Tibial nerve (tissue), 4 donors: ENCODE results near the gene APOL2. TPM values are rescaled to one million over a fixed set of nuclear protein-coding genes. Genes with fewer than 3 reads are reported as not detected.

ENCODE experiments used
- DNase-seq, 2 donors: peaks; one replicate each; pipeline ENCODE4 v3.0.0-alpha.2; 2019; ENCODE audit warnings: low spot score in 2 of 2
- H3K27ac ChIP-seq, 4 donors: fragments of 200-600 bp; sonication (generic) in 3 of 4; one replicate each; pipeline ENCODE4 v1.5.1; 2017 to 2019; ENCODE audit warnings: mild to moderate bottlenecking in 1 of 4
- H3K27me3 ChIP-seq, 2 donors: fragments of 200-600 bp; sonication (generic) in 1 of 2; one replicate each; pipeline versions ENCODE4 v1.5.1 to v1.6.0; 2017 to 2019
- H3K36me3 ChIP-seq, 3 donors: fragments of 200-600 bp; sonication (generic); one replicate each; pipeline ENCODE4 v1.5.1; 2018 to 2019
- H3K4me1 ChIP-seq, 4 donors: fragments of 200-600 bp; sonication (generic) in 3 of 4; one replicate each; pipeline ENCODE4 v1.5.1; 2017 to 2019
- H3K4me3 ChIP-seq, 4 donors: fragments of 200-600 bp; sonication (generic) in 3 of 4; one replicate each; pipeline ENCODE4 v1.5.1; 2017 to 2019; ENCODE audit warnings: mild to moderate bottlenecking in 1 of 4, moderate library complexity in 1 of 4
- H3K9me3 ChIP-seq, 4 donors: fragments of 200-600 bp; sonication (generic) in 3 of 4; one replicate each; pipeline ENCODE4 v1.5.1; 2017 to 2019
- CTCF ChIP-seq, 5 experiments: fragments of 200-600 bp in 3 of 5; fragments of 450-650 bp in 2 of 5; sonication (generic) in 3 of 5; IDR thresholded peaks; one replicate each; pipeline ENCODE4 v1.5.1; 2016 to 2019; ENCODE audit warnings: antibody characterized with exemption in 5 of 5, mild to moderate bottlenecking in 3 of 5, moderate library complexity in 2 of 5
- EP300 ChIP-seq, 2 donors: sonication (generic); formaldehyde crosslinking; IDR thresholded peaks; one replicate each; pipeline ENCODE4 v1.6.1; 2017; ENCODE audit warnings: antibody characterized with exemption in 2 of 2, mild to moderate bottlenecking in 1 of 2
- POLR2A ChIP-seq, 2 donors: fragments of 450-650 bp; IDR thresholded peaks; one replicate each; pipeline ENCODE4 v1.6.1; 2017; ENCODE audit warnings: antibody characterized with exemption in 2 of 2, mild to moderate bottlenecking in 2 of 2, moderate library complexity in 2 of 2
- WGBS, 2 donors: methylation state at CpG; one replicate each; pipeline ENCODE4 v1.1.5; 2018; 5-methylcytosine and 5-hydroxymethylcytosine counted together
- total RNA-seq, 4 donors: library from RNA; depleted of rRNA; stranded (reverse); fragments of >200 nt; gene quantifications; one replicate each; pipeline ENCODE4 v1.1.0, GENCODE V29; 2016

Gene APOL2
- total RNA-seq, 4 donors from 2014 or later, result 76.9 to 112 (median 79.4) TPM

GRCh38 chr22:36183446-36183845 lies 55.9 kb downstream of the APOL2 start:
- H3K4me1 ChIP-seq, result peaks cover 0 to 16% (median 2%) of the 10 kb centered on the region in 4 donors
- DNase-seq, result no peak
- H3K36me3 ChIP-seq, result no peaks in the 10 kb centered on the region
- TF ChIP-seq EP300 (IDR thresholded peaks at IDR 0.05), result no peak
- TF ChIP-seq POLR2A (IDR thresholded peaks at IDR 0.05), result no peak
- no peak for TF ChIP-seq CTCF (IDR thresholded peaks at IDR 0.05)
- WGBS, 2 donors, result 90 to 94% methylated on average over 7 of the region's 7 CpGs
- H3K4me3 ChIP-seq, result no peak overlapping the region
- no peak overlapping the region for H3K27ac ChIP-seq
- no peaks in the 10 kb centered on the region for H3K27me3 ChIP-seq
- no peaks in the 10 kb centered on the region for H3K9me3 ChIP-seq

GRCh38 chr22:36182857-36183256 lies 56.5 kb downstream of the APOL2 start:
- H3K4me3 ChIP-seq, result no peak overlapping the region
- H3K9me3 ChIP-seq, result no peaks in the 10 kb centered on the region
- H3K27ac ChIP-seq, result no peak overlapping the region
- DNase-seq, result no peak
- no peaks in the 10 kb centered on the region for H3K36me3 ChIP-seq
- 90 to 91% methylated on average over 6 of the region's 6 CpGs for WGBS, 2 donors
- TF ChIP-seq EP300 (IDR thresholded peaks at IDR 0.05), result no peak
- TF ChIP-seq CTCF (IDR thresholded peaks at IDR 0.05), result no peak
- no peak for TF ChIP-seq POLR2A (IDR thresholded peaks at IDR 0.05)
- H3K27me3 ChIP-seq, result no peaks in the 10 kb centered on the region
- H3K4me1 ChIP-seq, result peaks cover 0 to 16% (median 2%) of the 10 kb centered on the region in 4 donors

- H3K9me3 ChIP-seq, result no peaks in the 10 kb centered on the region
- no peak for TF ChIP-seq CTCF (IDR thresholded peaks at IDR 0.05)
- no peak for TF ChIP-seq EP300 (IDR thresholded peaks at IDR 0.05)
- TF ChIP-seq POLR2A (IDR thresholded peaks at IDR 0.05), result no peak
- H3K36me3 ChIP-seq, result no peaks in the 10 kb centered on the region
- no peak overlapping the region for H3K4me3 ChIP-seq
- no peaks in the 10 kb centered on the region for H3K27me3 ChIP-seq
- no peak overlapping the region for H3K27ac ChIP-seq
- WGBS, 2 donors, result 73 to 74% methylated on average over 7 of the region's 7 CpGs
- DNase-seq, result no peak
- peaks cover 0 to 16% (median 2%) of the 10 kb centered on the region in 4 donors for H3K4me1 ChIP-seq
Measured at GRCh38 chr22:36182056-36182455, 57.3 kb downstream of the APOL2 start.

- TF ChIP-seq EP300 (IDR thresholded peaks at IDR 0.05), result no peak
- TF ChIP-seq CTCF (IDR thresholded peaks at IDR 0.05), result no peak
- TF ChIP-seq POLR2A (IDR thresholded peaks at IDR 0.05), result no peak
- Histone ChIP-seq H3K4me3 (no peak overlapping the region), H3K36me3 (no peaks in the 10 kb centered on the region), H3K27ac (no peak overlapping the region), H3K9me3 (no peaks in the 10 kb centered on the region), H3K27me3 (no peaks in the 10 kb centered on the region), H3K4me1 (peaks cover 0 to 16% (median 2%) of the 10 kb centered on the region in 4 donors)
- no peak for DNase-seq
- 87 to 93% methylated on average over 6 of the region's 6 CpGs for WGBS, 2 donors
Measured at GRCh38 chr22:36180928-36181327, 58.4 kb downstream of the APOL2 start.

GRCh38 chr22:36180038-36180880 lies 59.1 kb downstream of the APOL2 start:
- Histone ChIP-seq H3K9me3 (no peaks in the 10 kb centered on the region), H3K27me3 (no peaks in the 10 kb centered on the region), H3K36me3 (no peaks in the 10 kb centered on the region), H3K4me3 (no peak overlapping the region), H3K4me1 (peaks cover 0 to 16% (median 2%) of the 10 kb centered on the region in 4 donors), H3K27ac (no peak overlapping the region)
- TF ChIP-seq CTCF (IDR thresholded peaks at IDR 0.05) (peak; percentile 82 to 93 (median 93)), POLR2A (IDR thresholded peaks at IDR 0.05) (no peak), EP300 (IDR thresholded peaks at IDR 0.05) (peak in 1 of 2 donors; percentile 19)
- 66 to 70% methylated on average over 21 of the region's 22 CpGs for WGBS, 2 donors
- peak; percentile 84 to 96 for DNase-seq
